NCI-H2171 treated with DMSO at 0.1 percent for 48 hours (cell line): ENCODE results near the gene LRMDA.
"Not testable (repeated sequence)": the region's sequence is repeated elsewhere in the genome, so short reads cannot be mapped to it uniquely, and the experiment has no call there.

Experiments used
- DNase-seq: peaks from one replicate; lab custom pipeline; 2025; lab: John Stamatoyannopoulos, UW

The LRMDA gene

GRCh38 chr10:76497666-76498065 is 1066.2 kb downstream of the LRMDA start:
- DNase-seq, result no peak

GRCh38 chr10:76504823-76505222 is 1073.4 kb downstream of the LRMDA start:
- DNase-seq, result no peak

GRCh38 chr10:76509446-76509845 is 1078.0 kb downstream of the LRMDA start:
- no peak for DNase-seq

GRCh38 chr10:76514321-76514720 is 1082.9 kb downstream of the LRMDA start:
- no peak for DNase-seq

DNA sequence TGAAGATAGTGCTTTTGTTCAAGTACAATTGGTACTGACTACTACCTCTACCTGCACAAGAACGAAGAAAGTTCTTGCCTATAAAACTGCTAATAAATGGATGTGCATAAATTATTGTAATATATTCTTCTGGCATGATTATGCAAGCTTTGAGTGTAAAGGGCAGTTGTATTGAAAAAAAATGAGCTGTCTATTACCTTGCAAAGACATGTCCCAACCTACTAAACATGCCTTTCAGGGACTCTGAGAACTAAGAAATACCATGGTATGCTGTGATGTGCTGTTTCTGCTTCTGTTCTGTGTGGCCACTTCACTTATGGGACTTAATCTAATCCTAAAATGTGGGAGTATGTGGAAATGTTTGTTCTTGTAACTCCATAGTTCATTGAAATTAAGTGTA is 1083.4 kb downstream of the LRMDA start:
- no peak for DNase-seq

DNA sequence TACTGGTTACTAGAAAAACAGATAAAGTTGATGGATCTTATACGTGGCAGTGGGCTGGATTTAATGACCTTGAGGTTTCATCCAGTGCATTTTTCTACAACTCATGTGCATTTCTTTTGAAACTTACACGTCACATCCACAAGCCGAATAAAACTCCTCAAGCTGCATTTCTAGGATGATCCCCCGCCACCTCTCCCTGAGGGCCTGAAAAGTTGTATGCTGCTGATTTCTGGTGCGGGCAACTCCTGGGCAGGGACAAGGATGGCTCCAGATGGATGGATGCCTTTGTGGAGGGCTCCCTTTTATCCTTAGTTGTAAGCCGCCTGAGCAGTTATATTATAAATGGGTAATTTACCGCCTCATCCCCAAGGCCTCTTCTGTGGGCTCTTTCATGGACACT is 1091.1 kb downstream of the LRMDA start:
- DNase-seq, result no peak

GRCh38 chr10:76523246-76523645 is 1091.8 kb downstream of the LRMDA start:
- DNase-seq, result no peak

DNA sequence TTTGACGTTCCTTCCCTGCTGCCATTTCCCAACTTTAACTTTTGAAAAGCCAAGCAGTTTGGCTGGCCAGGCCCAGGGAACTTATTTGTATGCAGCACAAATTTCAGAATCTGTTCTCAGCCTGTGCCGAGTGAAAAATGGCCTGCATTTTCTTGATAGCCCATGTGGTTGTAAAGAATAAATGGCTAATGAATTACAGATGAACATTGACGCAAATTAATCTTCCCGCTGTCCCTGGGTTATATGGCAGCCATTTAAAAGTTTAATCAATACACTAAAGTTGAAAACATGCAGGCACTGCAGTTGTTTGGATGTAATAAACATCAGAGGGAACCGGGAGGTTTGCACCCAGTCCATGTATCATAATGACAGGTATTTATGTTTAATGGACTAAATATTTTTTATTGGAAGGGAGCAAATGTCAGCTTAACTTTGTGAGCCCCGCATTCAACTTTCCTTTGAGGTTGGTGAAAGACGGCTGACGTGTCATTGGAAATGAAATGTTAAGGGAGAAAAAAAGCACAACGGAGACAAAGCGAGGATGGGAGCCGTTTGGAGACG is 1092.4 kb downstream of the LRMDA start:
- DNase-seq, result no peak

DNA sequence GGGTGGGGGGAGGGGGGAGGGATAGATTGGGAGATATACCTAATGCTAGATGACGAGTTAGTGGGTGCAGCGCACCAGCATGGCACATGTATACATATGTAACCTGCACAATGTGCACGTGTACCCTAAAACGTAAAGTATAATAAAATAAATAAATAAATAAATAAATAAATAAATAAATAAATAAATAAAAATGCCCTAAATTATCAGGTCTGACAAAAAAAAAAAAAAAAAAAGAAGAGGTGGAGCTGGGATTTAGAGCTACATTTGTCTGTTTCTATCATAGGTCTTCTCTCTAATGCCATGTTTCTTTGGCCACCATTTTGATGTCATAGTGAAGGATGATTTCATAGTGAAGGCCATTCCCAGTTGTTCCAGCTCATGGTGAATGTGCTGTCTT is 1095.4 kb downstream of the LRMDA start:
- DNase-seq, result not testable (repeated sequence)

- no peak for DNase-seq
Observed at GRCh38 chr10:76540331-76540730, 1108.9 kb downstream of the LRMDA start.

- no peak for DNase-seq
Observed at GRCh38 chr10:76540786-76541185, 1109.4 kb downstream of the LRMDA start.

- no peak for DNase-seq
Observed at GRCh38 chr10:76541852-76542251, 1110.4 kb downstream of the LRMDA start.

GRCh38 chr10:76542307-76542930 is 1111.0 kb downstream of the LRMDA start:
- no peak for DNase-seq

- DNase-seq, result no peak
Observed at GRCh38 chr10:76543655-76544054, 1112.2 kb downstream of the LRMDA start.

- no peak for DNase-seq
Observed at GRCh38 chr10:76544789-76545188, 1113.4 kb downstream of the LRMDA start.

DNA sequence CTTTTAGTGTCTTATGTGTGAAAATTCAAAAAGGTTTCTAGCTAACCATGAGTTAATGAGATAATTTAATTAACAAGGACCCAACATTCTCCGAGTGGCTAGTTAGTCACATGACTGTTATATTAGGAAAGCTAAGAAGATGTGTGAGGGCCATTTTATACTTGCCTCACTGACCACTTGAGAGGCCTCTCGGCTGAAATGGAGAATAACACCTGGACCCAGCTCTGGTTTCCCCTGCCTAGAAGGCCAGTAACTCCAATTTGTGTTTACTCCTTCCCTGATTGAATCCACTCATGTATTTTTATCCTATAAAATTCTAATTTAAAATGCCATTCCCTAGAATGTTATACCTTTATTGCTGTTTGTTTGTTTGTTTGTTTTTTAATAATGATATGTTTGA is 1115.0 kb downstream of the LRMDA start:
- no peak for DNase-seq

GRCh38 chr10:76547352-76547972 is 1116.0 kb downstream of the LRMDA start:
- peak; percentile 78 for DNase-seq

DNA sequence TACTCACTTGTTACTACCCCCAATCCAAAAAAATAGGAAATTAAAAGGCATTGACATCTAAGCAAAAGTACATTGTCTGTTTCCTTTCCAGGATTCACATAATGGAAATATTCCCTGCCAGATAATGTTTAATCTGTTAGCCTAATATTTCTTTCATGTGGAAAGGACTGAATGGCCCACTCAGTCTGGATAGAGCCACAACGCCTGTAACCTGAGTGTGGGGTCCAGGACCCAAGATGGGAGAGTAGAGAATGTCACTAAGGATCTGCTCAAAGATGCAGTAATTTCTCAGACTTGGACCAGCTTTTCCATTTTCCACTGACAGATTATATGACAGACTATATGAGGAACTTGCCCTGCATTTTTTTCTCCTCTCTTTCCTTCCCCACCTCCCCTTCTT is 1117.3 kb downstream of the LRMDA start:
- no peak for DNase-seq

DNA sequence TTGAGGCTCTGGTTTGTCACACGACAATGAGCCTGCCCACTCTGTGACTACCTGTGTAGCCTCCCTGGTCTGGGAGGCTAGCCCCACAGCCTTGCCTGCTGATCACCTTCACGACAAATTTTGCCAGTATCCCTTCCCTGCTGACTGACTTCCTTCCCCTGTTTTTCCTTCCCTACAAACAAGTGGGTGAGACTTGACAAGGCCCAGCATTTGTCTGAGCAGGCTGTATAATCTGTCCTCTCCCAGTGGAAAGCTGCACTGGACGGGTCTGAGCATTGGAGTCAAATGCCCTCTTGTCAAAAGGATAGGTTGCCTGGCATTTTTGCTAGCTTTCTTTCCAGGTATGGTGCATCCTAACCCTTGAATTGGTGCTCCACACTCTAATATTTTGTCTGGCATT is 1117.7 kb downstream of the LRMDA start:
- DNase-seq, result no peak

DNA sequence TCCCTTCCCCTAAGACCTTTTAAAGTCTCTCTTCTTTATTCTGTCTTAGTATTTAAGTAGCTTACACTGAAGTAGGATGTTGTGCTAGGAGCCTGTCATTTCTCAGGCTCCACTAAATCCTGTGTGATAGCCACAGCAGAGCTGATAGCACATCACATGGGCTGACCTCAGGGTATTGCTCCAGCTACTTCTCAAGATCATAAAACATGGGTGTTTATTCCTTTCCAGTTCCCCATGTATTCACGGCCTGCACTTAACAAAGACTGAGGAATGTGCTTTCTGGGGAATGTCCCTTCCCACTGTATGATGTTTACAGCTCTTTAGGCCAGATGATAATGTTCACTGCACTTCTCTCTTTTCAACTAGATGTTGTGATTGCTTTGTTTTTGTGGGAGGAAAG is 1119.4 kb downstream of the LRMDA start:
- DNase-seq, result no peak

DNA sequence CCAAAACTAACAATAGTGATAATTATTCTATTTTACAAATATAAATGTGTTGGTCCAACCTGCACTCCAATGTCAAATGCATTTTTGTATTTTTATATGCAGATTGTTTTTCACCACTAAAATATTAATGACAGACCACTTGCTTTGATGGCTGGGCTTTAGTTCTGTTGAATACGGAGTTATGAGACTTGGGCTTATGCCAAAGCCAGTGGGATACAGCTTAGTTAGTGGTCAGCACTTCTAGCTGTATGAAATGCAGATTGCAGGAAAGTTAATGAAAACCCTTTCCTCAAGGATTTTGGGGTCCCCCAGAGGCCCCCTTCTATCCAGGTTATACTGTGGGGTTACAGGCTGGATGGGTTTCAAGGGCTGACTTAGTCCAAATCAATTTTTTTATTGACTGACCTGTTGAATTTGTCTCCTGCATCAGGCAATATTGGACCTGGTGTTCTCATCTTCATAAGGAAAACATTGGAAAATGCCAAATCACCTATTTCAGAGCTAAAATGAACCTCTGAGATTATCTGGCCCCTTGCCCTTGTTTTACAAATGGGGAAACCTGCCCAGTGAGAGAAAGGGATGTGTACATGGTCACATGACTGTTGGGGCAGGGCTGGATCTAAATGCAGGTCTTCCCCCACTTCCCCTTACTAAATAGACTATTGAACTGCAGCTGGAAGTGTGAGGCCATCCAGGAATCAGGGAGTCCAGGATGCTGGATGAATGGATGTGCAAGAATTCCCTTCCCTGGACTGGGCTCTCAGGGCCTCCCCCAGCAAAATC is 1120.9 kb downstream of the LRMDA start:
- no peak for DNase-seq

DNA sequence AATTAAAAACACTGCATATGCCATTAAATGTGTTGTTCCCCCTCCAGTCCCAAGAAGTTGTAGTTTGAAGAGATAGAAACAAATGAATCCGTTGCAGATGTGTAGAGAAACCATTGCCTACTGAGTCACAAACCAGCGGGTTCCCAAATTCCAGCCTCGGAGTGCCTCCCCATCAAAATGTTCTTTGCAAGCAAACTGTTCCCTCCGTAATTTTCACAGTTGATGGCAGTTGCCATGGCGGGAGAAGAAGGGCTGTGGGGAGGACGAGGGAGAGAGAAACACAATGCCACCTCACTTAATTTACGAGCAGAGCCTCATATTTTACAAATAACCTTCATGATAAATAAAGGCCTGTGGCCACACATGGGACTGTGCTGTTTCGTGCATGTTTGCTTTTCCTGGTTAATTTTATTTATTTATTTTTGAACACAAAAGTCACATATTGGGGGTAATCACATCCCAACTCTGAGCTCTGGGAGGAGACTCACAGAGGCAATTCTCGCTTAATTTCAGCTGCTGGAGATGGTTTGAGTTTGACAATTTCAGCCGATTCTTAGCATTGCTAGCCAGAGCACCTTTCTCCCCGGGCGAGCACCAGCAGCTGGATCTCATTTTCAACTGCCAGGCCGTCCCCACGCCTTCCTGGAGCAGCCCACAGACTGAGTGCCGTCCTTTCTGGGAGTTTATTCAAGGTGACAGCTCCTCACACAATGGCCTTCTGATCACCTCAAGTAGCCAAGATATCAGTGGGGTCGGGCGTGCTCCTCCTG is 1122.0 kb downstream of the LRMDA start:
- no peak for DNase-seq
